HepG2 (cell line): ENCODE measurements around the gene MAPK12. TPM values are rescaled to one million over a fixed set of nuclear protein-coding genes. Genes with fewer than 3 reads are reported as not detected.

Experiments used
- ATAC-seq: fragments of 200-7000 bp; cut with Tn5 transposase; 3 replicates; pipeline ENCODE4 v1.9.1; 2020; ENCODE audit warnings: mild to moderate bottlenecking, moderate library complexity
- BruUV-seq: library from RNA; stranded (reverse); fragments of 400-500 nt; replicated peaks from 2 replicates; lab custom pipeline; 2021; lab: Mats Ljungman, UMichigan
- CTCF ChIA-PET: fragments of 300-600 bp; formaldehyde crosslinking; extraction: SDS; loops from one replicate; lab custom pipeline; 2021; ENCODE audit warnings: low total read pairs, inconsistent platforms, low intra/inter-chr PET ratio; lab: Yijun Ruan, JAX
- POLR2A ChIA-PET: fragments of 350-600 bp; sonication (Branson Sonifier 250); formaldehyde crosslinking; loops from one replicate; lab custom pipeline; 2020; ENCODE audit warnings: antibody characterized with exemption, inconsistent platforms; lab: Yijun Ruan, JAX
- DNase-seq: peaks from one replicate; pipeline ENCODE4 v3.0.0-alpha.2; 2015; ENCODE audit warnings: low spot score
- FAIRE-seq: peaks from 3 replicates; lab custom pipeline; 2011; peaks lifted over from hg19 to GRCh38; lab: Jason Lieb, UNC
- H2AFZ ChIP-seq: one replicate; pipeline ENCODE4 v1.6.1; 2011; ENCODE audit warnings: low read length, inconsistent platforms
- H3K27ac ChIP-seq: fragments of 300-600 bp; 3 replicates; pipeline ENCODE4 v1.8.0; 2011; ENCODE audit warnings: mixed run types, mild to moderate bottlenecking, mixed read lengths, low read length, inconsistent platforms; ENCODE audit not compliant: insufficient read depth; ENCODE audit errors: extremely low read length
- H3K27me3 ChIP-seq, 2 experiments: fragments of 200-600 bp in 1 of 2; 2 replicates in 1 of 2; 3 replicates in 1 of 2; pipeline versions ENCODE4 v1.6.0 to v1.8.0; 2011; ENCODE audit warnings: low read length in 2 of 2, mild to moderate bottlenecking in 2 of 2, moderate library complexity in 2 of 2, inconsistent platforms in 1 of 2; ENCODE audit not compliant: insufficient read depth in 2 of 2, control insufficient read depth in 1 of 2
- H3K36me3 ChIP-seq, 2 experiments: fragments of 200-600 bp in 1 of 2; replicated peaks in 1 of 2; 2 replicates in 1 of 2; 3 replicates in 1 of 2; pipeline versions ENCODE4 v1.5.1 to v1.8.0; 2011; ENCODE audit warnings: low read length in 2 of 2, inconsistent platforms in 1 of 2; ENCODE audit not compliant: insufficient read depth in 2 of 2, control insufficient read depth in 1 of 2
- H3K4me1 ChIP-seq: 2 replicates; pipeline ENCODE4 v1.5.1; 2012; ENCODE audit warnings: low read length, inconsistent platforms; ENCODE audit not compliant: insufficient read depth
- H3K4me2 ChIP-seq: 2 replicates; pipeline ENCODE4 v1.6.0; 2011; ENCODE audit warnings: low read depth, low read length, inconsistent platforms
- H3K4me3 ChIP-seq, 3 experiments: fragments of 200-600 bp in 1 of 3; sonication (generic), shearing (Covaris generic) in 1 of 3; replicated peaks in 1 of 3; 2 replicates each; pipeline ENCODE4 v1.5.1; 2011 to 2016; ENCODE audit warnings: low read length in 3 of 3, inconsistent platforms in 2 of 3, low read depth in 2 of 3, mild to moderate bottlenecking in 2 of 3, control low read depth in 1 of 3, mixed read lengths in 1 of 3; ENCODE audit not compliant: insufficient read depth in 1 of 3
- H3K79me2 ChIP-seq: one replicate; pipeline ENCODE4 v1.6.1; 2011; ENCODE audit warnings: low read length, inconsistent platforms; ENCODE audit not compliant: insufficient read depth
- H3K9ac ChIP-seq: 2 replicates; pipeline ENCODE4 v1.6.0; 2011; ENCODE audit warnings: mild to moderate bottlenecking, low read depth, low read length, inconsistent platforms; ENCODE audit not compliant: insufficient read depth
- H3K9me3 ChIP-seq: 2 replicates; pipeline ENCODE4 v1.5.1; 2012; ENCODE audit warnings: mild to moderate bottlenecking, low read length
- H4K20me1 ChIP-seq: 2 replicates; pipeline ENCODE4 v1.6.0; 2011; ENCODE audit warnings: inconsistent platforms, mild to moderate bottlenecking, low read length, moderate library complexity; ENCODE audit not compliant: insufficient read depth
- FOXA1 ChIP-seq, 2 experiments: fragments of 450-650 bp in 1 of 2; sonication (generic) in 1 of 2; formaldehyde crosslinking in 1 of 2; IDR thresholded peaks; 2 replicates each; pipeline versions ENCODE4 v1.4.0 to v1.6.1; 2016 to 2020; ENCODE audit warnings: missing genetic modification reagents in 1 of 2
- HCFC1 ChIP-seq: fragments of 150-350 bp; IDR thresholded peaks from 2 replicates; pipeline ENCODE4 v1.6.1; 2014; ENCODE audit warnings: low read depth, low read length
- NFIC ChIP-seq: IDR thresholded peaks from 2 replicates; pipeline ENCODE4 v1.6.1; 2012; ENCODE audit warnings: mild to moderate bottlenecking, low read length, inconsistent platforms
- NFKB2 ChIP-seq: sonication (generic); formaldehyde crosslinking; IDR thresholded peaks from 2 replicates; pipeline ENCODE4 v1.4.0; 2020; ENCODE audit warnings: missing genetic modification reagents, borderline replicate concordance
- POLR2A ChIP-seq, 2 experiments: IDR thresholded peaks; 2 replicates each; pipeline ENCODE4 v1.6.1; 2011; ENCODE audit warnings: low read depth in 2 of 2, low read length in 2 of 2, mild to moderate bottlenecking in 1 of 2, moderate library complexity in 1 of 2; ENCODE audit not compliant: insufficient read depth in 1 of 2
- TARDBP ChIP-seq: sonication (generic); formaldehyde crosslinking; IDR thresholded peaks from 2 replicates; pipeline ENCODE4 v1.8.0; 2022; ENCODE audit warnings: mild to moderate bottlenecking, missing genetic modification reagents
- ZFP82 ChIP-seq: sonication (generic); formaldehyde crosslinking; IDR thresholded peaks from 2 replicates; pipeline ENCODE4 v1.5.1; 2020; ENCODE audit warnings: mild to moderate bottlenecking, missing genetic modification reagents, borderline replicate concordance
- ZNF180 ChIP-seq: sonication (generic); formaldehyde crosslinking; IDR thresholded peaks from 2 replicates; pipeline ENCODE4 v1.4.0; 2020; ENCODE audit warnings: low read depth, missing genetic modification reagents, borderline replicate concordance
- ZNF484 ChIP-seq: sonication (generic); formaldehyde crosslinking; IDR thresholded peaks from 2 replicates; pipeline ENCODE4 v1.5.1; 2020; ENCODE audit warnings: mild to moderate bottlenecking, low read depth, missing genetic modification reagents, borderline replicate concordance
- WGBS: methylation state at CpG from one replicate; pipeline ENCODE4 v1.1.6; 2017; ENCODE audit warnings: low lambda C conversion rate; 5-methylcytosine and 5-hydroxymethylcytosine counted together
- in situ Hi-C: cut with HindIII; loops from 2 replicates; pipeline ENCODE4 v1.10.0; 2017; ENCODE audit warnings: low pct_unique_long_range_greater_than_20kb; ENCODE audit not compliant: extremely low pct_ligation_motif_present
- intact Hi-C: fragments of 100-400 bp; cut with micrococcal nuclease; formaldehyde crosslinking; loops from one replicate; pipeline ENCODE4 v1.10.0; 2022; ENCODE audit not compliant: unreplicated experiment
- polyA plus RNA-seq, 8 experiments: library from polyadenylated mRNA; depleted of rRNA in 3 of 8; stranded (reverse) in 7 of 8; unstranded in 1 of 8; fragments of >200 nt; fragmentation: Illumina TruSeq in 4 of 8; extraction: Trizol in 4 of 8; gene quantifications; 2 replicates each; pipeline versions ENCODE4 v1.2.1 to v1.2.3, GENCODE V29; 2011 to 2016; ENCODE audit warnings: low read depth in 4 of 8, missing spikeins in 1 of 8, mixed read lengths in 1 of 8; ENCODE audit not compliant: insufficient read depth in 1 of 8
- total RNA-seq, 5 experiments: library from RNA; depleted of rRNA; stranded (reverse); fragments of >200 nt; fragmentation: Illumina TruSeq; extraction: Trizol; gene quantifications; 2 replicates each; pipeline ENCODE4 v1.2.3, GENCODE V29; 2016; ENCODE audit warnings: low read depth in 1 of 5
- TF ChIP-seq, protein P1 (sequence below): sonication (generic); formaldehyde crosslinking; IDR thresholded peaks from 2 replicates; pipeline ENCODE4 v1.5.0; 2020; ENCODE audit warnings: missing genetic modification reagents

Gene MAPK12
- total and polyA plus RNA-seq, 2 of the 13 experiments (the other 11 are each of a cell fraction or from before 2014, with no cell fraction given): 22.2 to 23.3 TPM

DNA sequence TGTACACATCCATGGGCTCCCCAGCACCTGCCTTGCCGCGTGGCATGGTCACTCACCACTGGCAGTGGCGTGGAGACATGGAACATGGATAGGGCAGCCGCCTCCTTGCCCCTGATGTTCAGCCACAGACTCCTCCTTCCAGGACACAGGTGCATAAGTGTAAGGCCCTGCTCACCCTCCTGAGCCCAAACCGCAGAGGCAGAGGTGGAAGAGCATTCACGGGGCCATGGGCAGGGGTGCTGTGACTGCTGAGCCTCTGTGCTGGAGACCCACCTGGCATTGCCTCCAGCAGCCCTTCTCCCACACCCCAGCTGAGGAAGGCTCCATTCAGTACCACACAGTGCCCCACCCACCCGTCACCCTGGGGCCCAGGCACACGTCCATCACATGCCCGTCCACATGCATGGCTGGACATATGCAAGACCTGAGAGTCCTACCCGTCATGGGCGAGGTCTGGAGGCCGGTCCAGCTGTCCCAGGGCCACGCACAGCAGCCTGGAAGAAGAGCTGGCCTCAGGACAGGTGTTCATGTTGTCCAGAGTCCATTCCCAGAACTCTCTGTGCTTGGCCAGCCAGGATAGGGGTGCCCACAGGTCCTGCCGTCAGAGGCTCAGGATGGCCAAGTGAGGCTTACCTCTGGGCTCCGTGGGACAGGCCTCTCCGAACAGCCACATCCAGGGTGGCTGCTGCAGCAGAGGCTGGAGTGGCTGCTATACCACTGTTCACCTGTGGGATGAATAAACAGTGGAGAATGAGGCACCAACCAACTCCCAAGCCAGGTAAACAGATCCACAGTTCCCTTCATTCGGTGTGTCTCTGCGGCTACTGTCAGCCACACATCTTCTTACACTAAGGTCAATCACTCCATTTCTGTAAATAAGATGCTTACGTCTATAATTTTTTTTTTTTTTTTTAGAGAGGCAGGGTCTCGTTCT lies 15.0 kb downstream of the MAPK12 start:
- FAIRE-seq: no peak
- H3K4me1 ChIP-seq: peaks cover 42% of the 10 kb centered on the region
- no peak overlapping the region for H2AFZ ChIP-seq
- ChIA-PET POLR2A (interaction anchor here (1.2 kb wide), 1 partner anchor 47 kb away, joined by 3 read pairs; no protein-coding TSS in a partner anchor), CTCF (no interaction called here)
- no TSS peak for BruUV-seq
- in situ Hi-C loops (no loop called here), intact Hi-C loops (no loop called here)
- H3K27ac ChIP-seq: no peak overlapping the region
- H3K4me3 ChIP-seq: peak overlapping the region in 2 of 3 experiments; percentile 89 to 98; a peak in 2 of 6 replicates
- no peaks in the 10 kb centered on the region; a peak in 1 of 5 replicates for H3K27me3 ChIP-seq
- TF ChIP-seq ZNF180 (CRISPR knock-in tag) (no peak), FOXA1 (IDR thresholded peaks at IDR 0.05) (no peak), FOXA1 (CRISPR knock-in tag; IDR thresholded peaks at IDR 0.05) (peak; percentile 78), NFKB2 (CRISPR knock-in tag) (no peak), ZFP82 (no peak), NFIC (no peak), POLR2A (IDR thresholded peaks at IDR 0.05; ENCODE audit: insufficient read depth in 1 of 2, low read depth in 2 of 2, low read length in 2 of 2) (peak in 1 of 2 experiments; percentile 2; a peak in 1 of 4 replicates), ZNF484 (no peak), TARDBP (CRISPR knock-in tag) (no peak), HCFC1 (no peak)
- TF ChIP-seq, protein P1, sequence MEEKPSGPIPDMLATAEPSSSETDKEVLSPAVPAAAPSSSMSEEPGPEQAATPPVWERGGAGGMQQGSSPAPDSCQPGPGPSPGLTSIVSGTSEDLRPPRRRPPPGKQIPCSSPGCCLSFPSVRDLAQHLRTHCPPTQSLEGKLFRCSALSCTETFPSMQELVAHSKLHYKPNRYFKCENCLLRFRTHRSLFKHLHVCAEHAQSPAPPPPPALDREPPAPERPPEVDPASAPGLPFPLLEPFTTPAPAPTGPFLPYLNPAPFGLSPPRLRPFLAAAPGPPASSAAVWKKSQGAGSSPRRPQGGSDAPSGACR (CRISPR knock-in tag): no peak
- H3K36me3 ChIP-seq: peaks cover 2 to 9% of the 10 kb centered on the region in 2 experiments; a peak in 2 of 5 replicates
- H3K9ac ChIP-seq: peak overlapping the region; percentile 85
- ATAC-seq: peak; percentile 17
- H3K79me2 ChIP-seq: peaks cover 36% of the 10 kb centered on the region
- no peaks in the 10 kb centered on the region for H3K9me3 ChIP-seq
- peak overlapping the region; percentile 89 for H3K4me2 ChIP-seq
- 90% methylated on average over 12 of the region's 20 CpGs for WGBS
- DNase-seq: peak; percentile 39
- peaks cover 12% of the 10 kb centered on the region for H4K20me1 ChIP-seq
